ENCODE results near the gene WDFY4.

DNA sequence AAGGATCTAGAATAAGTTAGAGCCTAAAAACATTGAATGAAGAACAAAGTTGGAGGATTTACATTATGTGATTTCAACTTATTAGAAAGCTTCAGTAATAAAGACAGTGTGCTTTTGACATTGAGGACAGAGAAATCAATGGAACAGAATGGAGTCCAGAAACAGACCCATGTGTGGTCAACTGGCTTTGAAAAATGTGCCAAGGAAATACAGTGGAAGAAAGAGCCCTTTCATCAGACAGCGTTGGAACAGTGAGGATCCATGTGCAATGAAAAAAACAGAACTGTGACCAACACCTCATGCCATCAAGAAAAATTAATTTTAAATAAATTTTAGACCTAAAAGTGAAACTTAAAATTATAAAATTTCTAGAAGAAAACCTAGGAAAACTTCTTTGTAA is 305.6 kb downstream of the WDFY4 start:
- TF ChIP-seq CTCF (conservative IDR thresholded peaks at IDR 0.05 in 1 of 2, IDR thresholded peaks at IDR 0.05 in 1 of 2; ENCODE audit: low read depth in 1 of 2, low read length in 2 of 2) (no peak), EZH2 (IDR thresholded peaks at IDR 0.05; ENCODE audit: low read length, missing control alignments) (no peak)
